T-helper 1 cell treated with Interleukin-12 subunit alpha and Interleukin-12 subunit beta and Interleukin-4 antibody, amounts not matched to agents 30 ng/mL and 1 ng/mL, for 36 hours (primary cell): Measurements from ENCODE around the gene ETS1. TPM values are rescaled to one million over a fixed set of nuclear protein-coding genes. Genes with fewer than 3 reads are reported as not detected.

Experiments used
- intact Hi-C: fragments of 100-400 bp; cut with micrococcal nuclease; formaldehyde crosslinking; loops from one replicate; pipeline ENCODE4 v1.15.1; 2024
- total RNA-seq: library from RNA; stranded (reverse); gene quantifications from 2 replicates; pipeline ENCODE4 v1.2.3, GENCODE V29; 2022

ETS1 gene
- total RNA-seq, 1 donor from 2014 or later, result 762 TPM

DNA sequence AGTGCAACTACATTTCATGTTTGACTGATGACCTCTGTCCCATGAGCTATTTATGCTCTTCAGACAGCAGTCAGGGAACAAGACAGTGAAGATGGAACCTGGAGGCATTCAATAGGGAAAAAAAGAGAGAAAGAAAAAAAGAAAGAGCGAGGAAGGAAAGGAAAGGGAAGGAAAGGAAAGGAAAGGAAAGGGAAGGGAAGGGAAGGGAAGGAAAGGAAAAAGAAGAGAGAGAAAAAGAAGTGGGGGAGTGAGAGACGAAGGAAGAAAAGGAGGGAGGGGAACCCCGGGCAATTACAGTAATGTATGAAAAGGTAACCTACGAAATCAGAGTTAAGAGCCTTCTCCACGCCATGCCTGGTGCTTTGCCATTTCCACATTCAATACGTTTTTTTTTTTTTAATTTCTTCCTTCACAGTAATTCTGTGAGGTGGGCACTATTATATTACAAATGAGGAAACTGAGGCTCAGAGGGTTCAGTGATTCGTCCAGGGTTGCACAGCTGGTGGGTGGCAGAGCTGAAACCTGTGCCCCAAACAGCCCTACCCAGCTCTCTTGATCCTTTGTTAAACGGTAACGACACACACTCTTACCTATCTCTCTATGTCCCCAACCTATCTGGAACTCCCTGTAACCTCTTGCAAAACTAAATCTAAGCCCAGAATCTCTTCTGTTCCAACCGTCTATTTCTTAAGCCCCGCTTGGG, 39.3 kb downstream of the ETS1 start:
- intact Hi-C loops, result loop anchor here (1.0 to 5.0 kb wide), 2 partner anchors 22 to 64 kb away; no protein-coding TSS in a partner anchor

DNA sequence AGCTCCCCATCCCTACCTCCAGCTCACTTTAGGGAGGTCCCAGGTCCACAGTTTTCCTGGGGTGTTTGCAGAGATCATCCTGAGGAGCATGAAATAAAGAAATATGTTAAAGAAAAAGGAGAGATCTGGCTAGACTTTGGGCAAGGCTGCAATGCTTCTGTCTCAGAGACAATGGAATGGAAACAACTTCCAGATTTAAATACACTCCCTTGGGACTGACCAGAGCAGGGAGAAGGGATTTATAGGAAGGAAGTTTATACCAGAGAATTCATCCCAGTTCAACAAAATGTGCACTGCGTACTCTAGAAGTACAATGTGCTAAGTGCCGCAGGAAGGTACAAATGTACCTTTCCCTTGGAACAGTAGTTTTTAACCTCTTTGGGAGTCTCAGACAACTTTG, 40.4 kb downstream of the ETS1 start:
- intact Hi-C loops, result loop anchor here (5.0 kb wide), 1 partner anchor 65 kb away; no protein-coding TSS in a partner anchor

DNA sequence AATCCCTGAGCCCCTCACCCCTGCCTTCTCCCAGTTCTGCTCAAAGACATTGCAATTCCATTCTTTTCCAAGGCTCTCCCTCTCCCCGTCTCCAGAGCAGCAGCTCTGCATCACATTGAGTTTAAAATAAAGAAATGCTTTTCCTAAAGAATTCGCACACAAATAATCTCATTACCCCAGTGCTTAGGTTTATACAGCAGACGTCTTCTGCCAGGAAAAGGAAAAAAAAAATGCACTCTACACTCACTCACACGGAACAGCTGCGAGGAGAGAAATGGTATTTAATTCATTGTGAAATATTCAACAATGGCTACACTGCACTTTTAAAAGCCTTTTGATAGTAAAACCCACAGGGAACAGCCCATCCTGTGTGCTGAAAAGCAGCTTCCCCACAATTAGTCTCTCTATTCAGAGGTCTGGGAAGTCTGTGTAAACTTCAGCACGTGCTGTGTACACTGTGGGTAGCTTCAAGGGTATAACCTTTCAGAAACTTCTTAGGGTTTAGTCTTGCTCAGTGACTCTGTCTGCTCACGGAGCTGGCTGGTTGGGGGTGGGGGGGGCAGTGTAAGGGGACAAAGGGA, 42.8 kb downstream of the ETS1 start:
- intact Hi-C loops, result loop anchor here (5.0 kb wide), 1 partner anchor 68 kb away; no protein-coding TSS in a partner anchor

DNA sequence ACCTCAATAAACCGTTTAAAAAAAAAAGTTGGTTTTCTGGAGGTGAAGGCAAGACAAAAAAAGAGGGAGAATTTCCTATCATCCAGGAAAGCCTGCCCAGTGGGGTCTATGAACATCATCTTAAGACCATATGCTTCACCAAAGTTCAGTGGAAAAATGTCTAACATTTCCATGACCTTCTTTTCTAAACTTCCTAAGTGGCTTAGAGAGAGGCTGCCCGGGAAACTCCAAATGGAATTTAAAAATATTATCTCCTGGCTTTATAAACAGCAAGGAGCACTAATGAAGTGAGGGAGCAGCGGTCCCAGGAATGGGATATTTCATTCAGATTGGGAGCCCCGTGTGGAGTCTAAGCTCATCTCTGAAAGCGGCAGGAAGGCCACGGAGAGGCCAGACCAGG, 46.9 kb downstream of the ETS1 start:
- intact Hi-C loops, result no loop called here

DNA sequence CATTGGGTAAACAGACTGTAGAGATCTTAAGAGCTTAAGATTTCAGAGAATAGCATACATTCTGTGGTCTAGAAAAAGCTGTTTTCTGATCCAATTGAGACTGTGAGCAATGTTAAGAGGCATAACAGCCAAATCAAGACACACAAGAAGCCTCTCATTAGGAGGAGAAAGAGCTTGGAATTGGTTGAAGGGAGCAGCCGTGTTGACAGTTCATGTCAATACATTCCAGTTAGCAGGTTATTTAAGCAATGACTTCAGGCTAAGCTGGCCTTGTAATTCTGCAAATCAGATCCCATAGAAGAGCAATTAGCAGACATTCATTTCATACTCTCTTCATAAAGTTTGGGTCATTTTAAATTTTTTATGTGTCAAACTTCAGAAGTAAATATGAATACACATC, 50.9 kb downstream of the ETS1 start:
- intact Hi-C loops, result no loop called here

DNA sequence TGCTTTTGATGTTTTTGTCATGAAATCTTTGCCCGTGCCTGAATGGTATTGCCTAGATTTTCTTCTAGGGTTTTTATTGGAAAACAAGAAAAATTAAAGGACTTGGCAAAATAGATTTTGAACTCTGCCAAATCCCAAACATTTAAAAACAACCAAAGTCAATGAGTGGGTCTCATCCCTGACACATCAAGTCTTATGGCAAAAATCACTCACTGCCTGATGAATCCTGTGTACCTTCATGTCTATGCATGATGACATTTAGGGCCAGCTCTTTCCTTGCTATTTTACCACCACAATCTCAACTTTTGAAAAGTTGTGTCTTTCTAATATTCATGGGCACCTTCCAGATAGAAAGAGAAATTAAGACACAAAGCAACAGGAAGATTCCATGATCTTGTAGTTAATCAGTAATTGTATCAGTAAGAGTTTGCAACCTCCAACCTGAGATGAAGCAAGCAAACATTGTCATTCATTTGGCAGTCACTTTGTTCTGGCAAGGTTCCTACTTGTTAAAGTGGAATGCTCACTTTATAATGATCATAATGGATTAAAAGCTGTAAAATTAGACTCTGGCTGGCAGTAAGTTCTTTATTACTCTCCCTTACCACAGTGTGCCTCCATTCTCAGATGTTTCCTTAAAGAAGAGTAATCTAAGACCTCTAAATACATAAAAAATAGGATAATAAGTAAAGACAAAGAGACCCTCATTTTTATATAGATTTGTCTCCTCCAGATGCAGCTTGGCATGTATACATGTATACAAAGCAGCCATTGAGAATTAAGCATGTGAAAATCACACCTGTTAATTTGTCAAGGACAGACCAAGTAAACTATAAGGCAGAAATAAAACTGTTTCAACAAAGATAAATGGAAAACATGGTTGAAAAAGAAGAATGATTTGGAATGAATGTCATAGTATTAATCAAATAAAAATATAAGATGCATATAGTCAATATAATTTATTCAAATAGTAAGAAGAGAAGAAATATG, 51.6 kb downstream of the ETS1 start:
- intact Hi-C loops, result no loop called here

DNA sequence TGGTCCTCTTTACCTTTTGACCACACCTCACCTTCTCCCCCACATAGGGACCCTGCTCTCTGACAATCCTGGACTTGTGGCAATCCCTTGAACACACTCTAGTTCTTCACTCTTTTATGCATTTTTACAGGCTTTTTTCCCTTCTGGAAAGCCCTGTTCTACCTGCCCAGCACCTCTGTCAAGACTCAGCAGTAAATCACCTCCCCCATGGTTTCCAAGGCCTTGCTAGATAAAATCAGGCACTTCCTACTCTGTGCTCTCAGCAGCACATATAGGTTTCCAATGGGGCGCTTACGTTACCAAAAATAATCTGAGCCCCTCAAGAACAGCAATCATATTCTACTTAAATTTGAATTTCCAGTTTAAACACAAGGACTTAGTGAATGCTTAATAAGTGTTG, 53.9 kb downstream of the ETS1 start:
- intact Hi-C loops, result no loop called here

DNA sequence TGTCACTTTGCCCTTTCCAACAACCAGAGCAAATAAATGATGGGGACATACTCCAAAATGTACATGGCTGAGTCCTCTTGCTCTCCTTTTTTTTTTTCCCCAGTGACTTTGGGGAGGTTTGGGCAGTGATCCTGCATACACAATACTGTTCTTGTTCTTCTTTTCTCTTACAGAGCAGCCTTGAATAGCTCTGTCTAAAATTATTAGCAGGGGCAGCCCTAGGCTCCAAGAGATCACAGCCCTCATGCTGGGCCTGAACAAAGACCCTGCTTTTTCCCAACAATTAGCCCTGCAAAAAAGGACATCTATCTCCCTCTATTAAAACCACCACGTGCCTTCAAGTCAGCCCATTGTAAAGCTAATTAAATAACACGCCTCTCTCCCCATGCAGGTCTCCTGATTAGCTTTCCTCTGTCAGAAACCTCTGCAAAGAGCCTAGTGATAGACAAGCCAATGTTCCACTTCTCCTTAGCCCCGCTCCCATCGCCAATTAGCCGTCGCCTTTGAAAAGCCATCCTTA, 54.7 kb downstream of the ETS1 start:
- intact Hi-C loops, result no loop called here

DNA sequence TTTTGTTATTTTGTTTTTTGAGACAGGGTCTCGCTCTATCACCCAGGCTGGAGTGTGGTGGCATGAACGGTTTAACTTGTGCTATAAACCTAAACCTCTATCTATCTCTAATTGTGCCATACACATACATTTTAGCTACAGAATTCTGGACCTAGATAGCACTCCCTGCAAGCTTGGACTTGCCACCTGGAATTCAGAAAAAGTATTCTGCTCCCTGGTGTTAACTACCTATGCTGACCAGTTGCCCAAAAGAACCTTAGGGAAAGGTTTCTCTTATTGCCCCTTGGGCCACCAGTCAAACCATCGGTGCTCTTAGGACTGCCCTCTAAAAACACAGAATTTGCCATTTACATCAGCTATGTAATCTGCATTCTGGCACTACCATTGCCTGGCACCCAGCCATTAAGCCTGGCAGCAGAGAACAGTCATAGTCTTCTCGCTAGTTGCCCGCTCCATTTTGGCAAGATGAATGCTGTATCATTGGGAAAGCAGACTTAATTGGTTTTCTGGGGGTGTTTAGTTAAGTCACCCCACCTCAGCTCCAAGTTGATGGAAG, 55.3 kb downstream of the ETS1 start:
- intact Hi-C loops, result no loop called here

DNA sequence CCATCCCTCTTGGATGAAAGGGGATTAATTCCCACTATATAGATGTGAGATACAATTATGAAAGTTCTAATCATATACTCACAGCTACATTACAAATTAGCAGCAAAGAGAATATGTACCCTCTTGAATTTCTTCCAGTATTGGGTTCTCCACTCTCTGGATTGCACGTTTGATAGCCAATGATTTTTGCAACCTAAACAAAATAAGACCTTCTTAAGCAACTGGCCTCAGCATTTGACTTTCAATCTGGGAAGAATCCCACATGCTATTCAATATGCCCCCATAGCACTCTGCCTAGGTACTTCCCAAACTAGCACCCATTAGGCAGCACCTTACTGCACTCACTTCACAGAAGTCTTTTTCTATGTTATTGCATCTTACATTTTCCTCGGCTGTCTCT, 55.8 kb downstream of the ETS1 start:
- intact Hi-C loops, result no loop called here

DNA sequence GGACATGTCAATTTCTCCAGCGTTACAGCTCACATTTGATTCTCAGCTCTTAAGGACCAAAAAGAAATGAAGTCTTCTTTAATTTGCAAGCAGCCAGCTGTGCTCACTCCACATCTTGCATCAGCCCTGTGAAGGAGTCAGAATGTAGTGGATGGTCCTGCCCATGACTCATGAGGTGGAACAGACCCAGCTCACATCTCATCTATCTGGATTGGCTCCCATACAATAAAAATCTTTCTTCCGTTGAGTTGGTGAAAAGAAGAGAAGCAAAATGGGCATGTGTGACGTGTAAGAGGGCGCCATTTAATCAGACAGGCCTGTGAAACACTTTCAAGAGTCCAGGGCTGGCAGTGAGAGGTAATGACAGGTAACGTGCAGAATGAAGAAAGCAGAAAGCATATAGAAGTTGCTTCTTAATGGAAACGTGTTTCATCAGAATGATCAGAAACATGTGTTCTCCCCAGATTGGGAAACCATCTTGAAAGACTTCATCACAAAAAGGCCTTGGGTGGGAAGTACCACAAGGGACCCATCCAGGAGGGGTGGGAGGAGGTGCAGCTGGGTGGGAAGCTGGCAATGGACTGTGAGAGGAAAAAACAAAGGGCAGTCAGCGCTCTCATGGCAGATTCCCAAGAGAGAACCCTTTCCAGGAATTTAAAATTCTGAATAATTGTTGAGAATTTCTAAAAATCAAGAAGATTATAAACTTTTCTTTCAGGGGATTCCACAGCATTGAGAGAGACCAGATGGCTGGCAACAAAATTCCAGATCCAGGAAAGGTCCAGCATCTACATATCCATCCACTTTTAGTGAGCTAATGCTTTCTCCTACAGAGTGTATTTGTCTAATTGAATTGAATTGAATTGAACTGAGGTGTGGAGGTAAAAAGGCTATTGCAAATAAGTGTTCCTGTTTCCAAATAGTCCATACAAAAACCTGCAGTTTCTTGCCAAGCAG, 57.0 kb downstream of the ETS1 start:
- intact Hi-C loops, result no loop called here

DNA sequence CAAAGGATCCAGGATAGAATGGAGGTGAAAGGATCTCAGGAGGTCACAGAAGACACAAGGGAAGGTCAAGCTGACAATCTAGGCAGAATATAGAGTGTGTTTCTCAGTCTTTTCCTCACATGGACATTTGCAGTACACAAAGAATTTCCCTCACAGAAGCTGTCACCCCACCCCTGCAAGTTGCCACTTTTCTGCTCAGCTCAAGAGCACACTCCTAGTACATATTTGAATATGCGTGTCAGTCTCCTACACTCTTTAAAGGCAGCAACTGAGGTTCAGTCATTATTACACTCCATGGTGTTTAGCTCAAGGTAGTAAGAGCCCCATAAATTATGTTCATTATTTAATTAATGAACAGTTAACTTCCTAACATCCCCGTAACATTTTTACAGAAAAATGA, 59.1 kb downstream of the ETS1 start:
- intact Hi-C loops, result loop anchor here (5.0 to 10.0 kb wide), 2 partner anchors 339 to 437 kb away; partner anchors contain the start of gene KCNJ1

DNA sequence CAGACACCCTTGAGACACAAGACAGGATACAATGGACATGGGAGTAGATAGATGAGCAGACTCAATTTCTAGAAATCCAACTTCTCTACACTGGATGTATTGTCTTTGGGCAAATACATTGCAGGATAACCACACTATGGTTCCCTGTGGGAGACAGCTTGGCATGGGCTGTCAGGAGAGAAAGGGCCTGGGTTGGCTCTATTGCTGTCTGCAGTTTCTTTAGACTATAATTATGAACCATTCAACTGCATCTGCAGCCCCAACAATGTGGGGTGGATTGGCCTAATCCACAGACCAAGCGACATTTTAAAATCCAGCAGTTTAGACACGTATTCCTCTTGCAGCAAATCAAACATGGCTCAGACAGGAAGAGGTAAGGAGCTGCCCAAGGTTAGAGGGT, 60.3 kb downstream of the ETS1 start:
- intact Hi-C loops, result loop anchor here (5.0 to 10.0 kb wide), 2 partner anchors 340 to 438 kb away; partner anchors contain the start of gene KCNJ1

DNA sequence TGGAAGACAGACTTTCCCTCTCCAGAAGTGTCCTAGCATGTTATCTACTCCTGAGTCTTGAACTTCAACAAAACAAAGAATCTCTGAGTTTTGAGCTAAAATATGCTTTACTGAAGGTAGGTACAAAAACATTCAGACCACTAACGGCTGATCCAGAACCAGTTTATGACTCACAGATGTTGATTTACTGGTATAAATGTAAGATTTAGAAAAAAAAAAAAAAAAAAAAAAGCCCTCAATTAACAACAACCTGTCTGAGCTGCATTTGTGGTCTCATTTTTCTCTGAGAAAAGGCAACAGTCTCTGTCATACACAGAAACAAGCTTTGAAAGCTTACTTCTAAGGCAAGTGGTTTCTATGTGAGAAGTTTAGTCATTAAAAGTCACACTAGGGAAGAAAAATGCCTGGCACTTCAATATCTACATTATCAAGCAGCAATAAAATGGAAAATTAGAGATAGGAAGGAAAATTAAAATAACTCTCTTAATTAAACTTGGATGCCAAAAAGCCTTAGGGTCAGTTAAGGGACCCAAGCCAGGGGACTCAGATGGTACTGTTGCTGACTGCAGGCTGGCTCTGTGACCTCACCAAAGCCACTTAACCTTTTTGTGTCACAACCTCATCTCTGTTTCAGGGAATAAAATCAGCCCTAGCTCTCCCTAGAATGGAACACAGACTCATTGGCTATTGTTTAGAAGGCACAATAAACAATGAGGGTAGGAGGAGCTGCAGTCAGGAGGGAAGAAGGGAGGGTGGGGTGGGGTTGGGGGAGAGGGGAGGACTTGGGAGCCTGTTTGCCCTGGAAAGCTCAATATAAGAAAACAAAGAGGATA, 61.7 kb downstream of the ETS1 start:
- intact Hi-C loops, result loop anchor here (1.0 to 10.0 kb wide), 10 partner anchors 23 to 486 kb away; partner anchors contain the start of gene KCNJ1

DNA sequence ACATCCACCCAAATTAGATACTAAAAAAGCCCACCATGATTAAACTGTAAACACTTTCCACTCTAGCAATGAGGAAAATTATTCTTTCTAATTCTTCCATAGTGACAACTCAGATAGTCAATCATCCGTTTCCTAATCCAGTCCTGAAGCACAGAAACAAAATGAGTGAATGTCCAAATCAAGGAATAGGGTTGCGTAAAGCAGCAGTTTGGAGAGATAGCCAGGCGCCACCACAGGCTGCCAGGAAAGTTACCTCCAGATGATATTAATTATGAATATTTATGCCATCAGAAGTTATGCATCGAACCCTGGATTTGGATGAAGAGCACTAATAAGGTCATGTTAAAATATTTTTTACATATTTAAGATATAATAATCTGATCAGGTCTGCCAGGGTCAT, 63.2 kb downstream of the ETS1 start:
- intact Hi-C loops, result loop anchor here (10.0 kb wide), 1 partner anchor 441 kb away; no protein-coding TSS in a partner anchor

DNA sequence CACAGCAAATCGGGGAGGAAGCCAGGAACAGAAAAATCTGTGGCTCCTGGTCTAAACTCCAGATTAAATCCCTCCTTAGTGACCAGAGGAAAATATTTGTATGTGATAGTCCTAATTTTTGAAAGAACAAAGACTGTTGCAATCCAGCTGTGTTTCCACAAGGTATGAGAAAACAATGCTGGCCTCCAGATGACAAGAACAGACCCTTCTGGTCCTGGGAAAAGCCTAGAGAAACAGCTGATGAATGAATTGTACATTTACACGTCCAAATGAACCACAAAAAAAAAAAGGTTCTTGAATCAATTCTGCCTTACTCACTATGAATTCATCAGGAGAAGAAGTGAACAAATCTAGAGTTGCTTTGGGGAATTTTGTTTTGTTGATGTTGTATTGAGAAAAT, 63.7 kb downstream of the ETS1 start:
- intact Hi-C loops, result loop anchor here (1.0 to 10.0 kb wide), 3 partner anchors 172 to 441 kb away; no protein-coding TSS in a partner anchor

DNA sequence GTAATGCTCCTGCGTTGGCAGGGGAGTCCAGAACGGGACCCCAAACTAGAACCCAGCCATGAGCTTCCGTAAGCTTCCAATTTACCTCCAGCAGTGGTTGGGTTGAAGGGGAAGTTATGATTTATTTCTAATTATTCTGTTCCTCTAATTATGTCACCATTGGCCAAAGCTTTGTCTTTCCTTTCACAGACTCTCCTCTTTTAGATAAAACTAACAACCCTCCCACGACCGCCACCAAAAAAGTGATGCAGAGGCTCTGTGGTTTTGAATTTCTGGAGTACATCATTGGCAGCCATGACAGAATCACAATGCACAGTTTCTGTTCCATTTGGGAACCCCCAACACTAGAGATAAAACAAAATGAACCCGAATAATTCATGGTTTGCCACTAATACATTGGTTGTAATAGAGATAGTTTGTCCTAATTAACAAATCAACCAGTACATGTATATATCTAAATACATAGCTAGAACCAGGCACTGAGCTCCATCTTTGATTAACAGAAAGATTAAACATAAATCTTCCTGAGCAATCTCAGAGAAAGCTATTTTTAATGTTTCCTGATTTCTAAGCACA, 64.3 kb downstream of the ETS1 start:
- intact Hi-C loops, result loop anchor here (1.0 to 10.0 kb wide), 4 partner anchors 51 to 442 kb away; no protein-coding TSS in a partner anchor
